SKM-1 treated with dmso at 0.1 percent for 144 hours (cell line): ENCODE results near the gene ANKRD18A.

Source experiments
- DNase-seq: peaks from one replicate; lab custom pipeline; 2025; ENCODE audit not compliant: unreplicated experiment; lab: John Stamatoyannopoulos, UW

ANKRD18A gene

DNA sequence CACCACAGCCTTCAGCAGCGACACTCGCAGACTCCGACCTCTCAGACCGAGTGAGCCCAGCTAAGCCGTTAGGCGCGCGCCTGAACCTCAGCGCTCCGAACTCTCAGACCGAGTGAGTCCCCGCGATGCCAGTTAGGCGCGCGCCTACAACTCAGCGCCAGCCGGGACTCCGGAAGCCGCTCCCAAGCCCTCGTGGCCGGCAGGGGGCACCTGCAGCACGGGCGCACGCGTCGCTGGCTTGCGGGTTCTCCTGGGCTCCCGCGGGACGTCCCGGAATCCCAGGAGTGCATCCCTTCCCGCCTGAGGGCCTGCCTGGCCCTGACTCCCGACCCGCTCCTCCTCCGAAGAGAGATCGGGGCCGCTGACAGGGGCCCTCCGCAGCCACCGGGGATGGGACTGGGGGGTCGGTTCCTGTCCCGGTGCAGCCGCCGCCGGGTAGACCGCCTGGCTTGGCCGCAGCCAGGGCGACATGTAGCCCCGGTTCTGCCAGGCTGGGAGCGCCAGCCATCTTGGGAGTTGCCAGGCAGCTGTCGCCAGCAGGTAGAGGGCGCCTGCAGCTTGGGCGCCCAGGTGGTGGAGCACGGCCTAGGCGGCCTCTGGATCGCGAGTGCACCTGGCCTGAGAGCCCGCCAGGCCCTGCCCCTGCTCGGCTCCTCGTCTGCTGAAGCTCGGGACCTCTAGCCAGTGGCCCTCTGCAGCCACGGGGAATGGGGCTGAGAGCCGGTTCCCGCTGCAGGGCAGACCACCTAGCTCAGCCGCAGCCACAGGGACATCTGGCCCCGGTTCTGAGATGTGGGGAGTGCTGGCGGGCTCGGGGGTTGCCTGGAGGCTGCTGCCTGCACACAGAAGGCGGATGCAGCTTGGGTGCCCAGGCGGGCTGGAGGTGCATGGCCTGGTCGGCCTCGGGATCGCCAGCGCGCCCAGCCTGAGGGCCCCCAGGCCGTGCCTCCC, at the start of gene ANKRD18A:
Gene ANKRD18A, minus strand, starts transcription at position 114 of the 951 bp plus-strand sequence. CDS start 311 bp downstream, outside the sequence.
- peak; percentile 63 for DNase-seq

DNA sequence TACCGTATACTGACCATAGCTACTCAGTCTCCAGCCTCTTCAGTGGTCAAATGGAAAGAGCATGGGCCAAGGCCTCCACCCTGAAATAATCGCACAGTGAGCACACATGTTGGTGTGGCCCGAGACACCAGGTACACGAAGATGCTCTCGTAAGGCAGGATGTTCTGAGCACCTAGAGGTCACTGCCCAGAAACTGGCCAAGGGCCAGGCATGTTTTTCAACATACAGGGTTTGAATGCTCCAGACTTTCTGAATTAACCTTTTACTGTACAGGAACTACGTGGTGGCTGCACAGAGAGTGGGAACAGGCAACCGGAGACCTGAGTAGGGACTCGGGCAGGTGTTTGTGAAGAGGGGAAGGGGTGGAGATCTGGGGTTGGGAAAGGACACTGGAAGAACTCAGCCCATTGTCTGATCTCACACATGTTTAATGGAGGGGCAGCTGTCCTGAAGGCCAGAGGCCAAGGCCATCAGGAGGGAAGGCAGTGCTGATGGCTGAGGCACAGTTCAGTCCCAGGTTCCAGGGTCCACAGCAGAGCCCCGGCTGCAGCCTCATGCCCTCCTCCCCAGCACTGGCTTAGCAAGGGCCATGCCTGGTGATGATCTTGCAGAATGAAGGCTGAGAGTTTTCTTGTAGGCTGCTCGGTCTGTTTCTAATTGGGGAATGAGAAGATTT, 48.5 kb upstream of the ANKRD18A start:
- no peak for DNase-seq

DNA sequence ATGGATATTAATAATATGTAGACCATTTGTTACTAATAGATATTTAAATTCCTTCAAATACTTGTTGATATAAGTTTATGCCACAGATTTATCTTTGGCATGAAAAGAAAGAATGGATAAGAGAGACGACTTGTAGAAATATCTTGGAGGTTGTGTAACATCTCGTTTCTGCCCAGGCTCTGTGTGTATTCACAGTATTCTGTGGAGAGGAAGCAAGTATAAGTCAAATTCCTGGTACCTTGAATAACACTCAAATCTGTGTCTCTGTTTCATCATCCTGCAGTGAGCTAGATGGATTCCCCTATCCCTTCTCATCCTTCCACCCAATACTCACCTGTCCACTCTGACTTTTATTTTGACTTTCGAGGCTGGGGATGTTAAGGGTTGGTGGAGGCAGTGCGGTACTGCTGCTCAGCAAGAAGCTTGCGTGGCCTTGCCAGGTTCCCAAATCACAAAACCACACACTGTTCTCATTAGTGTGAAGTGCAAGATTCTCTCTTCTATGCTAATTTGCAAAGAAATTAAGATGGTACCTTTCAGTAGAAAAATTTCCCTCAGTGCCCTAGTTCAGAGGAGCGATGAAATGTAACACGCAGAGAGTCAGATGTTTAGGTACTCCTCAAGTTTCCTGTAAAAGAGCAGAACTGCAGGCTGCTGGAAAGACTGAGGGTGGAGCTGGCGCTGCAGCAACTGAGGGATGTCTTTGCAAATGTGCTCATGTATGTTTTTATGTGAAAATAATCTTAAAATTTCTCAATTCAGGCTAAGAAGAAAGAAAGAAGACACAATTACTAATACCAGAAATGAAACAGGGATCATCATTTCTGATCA, 42.6 kb upstream of the ANKRD18A start:
- DNase-seq = no peak

DNA sequence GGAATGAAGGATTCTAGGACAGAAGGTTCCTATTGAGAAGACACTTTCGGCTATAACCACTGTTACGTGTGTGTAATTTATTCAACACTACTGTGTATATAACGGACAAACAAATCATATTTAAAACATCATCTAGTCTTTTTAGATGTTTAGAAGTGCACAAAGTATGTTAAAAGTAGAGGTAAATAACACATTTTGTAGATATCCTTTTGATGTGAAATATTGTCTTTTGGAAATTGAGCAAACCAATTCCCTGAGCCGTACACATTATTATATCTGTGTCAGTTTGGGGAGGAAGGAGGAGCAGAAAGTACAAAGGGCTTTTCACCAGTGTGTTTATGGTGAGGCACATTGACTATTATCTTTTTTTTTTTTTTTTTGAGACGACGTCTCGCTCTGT, 39.1 kb upstream of the ANKRD18A start:
- no peak for DNase-seq

DNA sequence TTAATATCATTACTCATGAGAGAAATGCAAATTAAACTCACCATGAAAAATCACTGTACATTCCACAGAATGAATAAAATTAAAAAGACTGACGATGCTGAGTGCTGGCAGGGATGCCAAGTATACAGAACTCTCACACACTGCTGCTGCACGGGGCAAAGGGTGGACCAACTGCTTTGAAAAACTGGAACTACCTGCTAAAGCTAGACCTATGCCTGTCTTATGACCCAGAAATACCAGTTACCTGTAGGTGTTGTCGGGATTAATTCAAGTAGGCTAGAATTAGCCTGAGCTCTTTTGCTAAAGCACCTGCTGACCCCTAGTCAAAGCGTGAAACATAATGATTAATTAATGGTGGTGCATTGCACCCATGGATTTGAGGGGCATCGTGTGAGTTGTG, 36.5 kb upstream of the ANKRD18A start:
- no peak for DNase-seq

DNA sequence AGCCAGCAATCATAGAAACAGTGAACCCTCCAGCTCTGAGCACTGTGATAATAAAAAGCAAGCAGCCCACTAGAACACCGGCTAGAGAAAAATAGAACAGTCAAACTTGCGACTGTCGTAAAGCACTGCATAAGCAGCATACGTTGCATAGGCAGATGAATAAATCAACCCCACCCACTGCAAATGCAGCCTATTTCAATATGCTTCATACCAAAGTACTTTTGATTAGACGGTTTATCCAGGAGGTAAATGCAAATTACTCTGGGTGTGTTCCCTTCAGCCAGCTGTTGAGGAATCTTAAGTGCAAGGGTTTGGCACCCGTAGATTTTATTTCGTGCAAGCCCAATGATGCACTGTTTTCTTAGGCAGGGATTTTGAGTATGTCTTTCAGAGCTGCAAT, 32.1 kb upstream of the ANKRD18A start:
- DNase-seq = no peak

DNA sequence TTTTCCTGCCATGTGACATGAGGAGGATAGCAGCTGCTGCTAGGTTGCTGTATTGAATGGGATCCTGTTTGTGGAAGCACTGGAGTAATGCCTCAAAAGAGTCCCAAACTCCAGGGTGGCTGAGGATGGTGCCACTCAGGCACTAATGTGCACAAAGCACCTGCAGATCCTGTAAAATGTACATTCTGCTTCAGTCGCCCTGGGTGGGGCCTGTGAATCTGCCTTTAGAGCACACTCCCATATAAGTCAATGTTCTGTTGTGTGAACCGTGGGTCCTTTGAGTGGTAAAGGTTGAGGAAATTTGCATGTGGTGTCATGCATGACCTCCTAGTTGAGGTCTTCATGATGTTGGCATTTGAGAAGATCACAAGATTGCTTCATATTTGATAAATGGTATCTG, 31.6 kb upstream of the ANKRD18A start:
- no peak for DNase-seq

DNA sequence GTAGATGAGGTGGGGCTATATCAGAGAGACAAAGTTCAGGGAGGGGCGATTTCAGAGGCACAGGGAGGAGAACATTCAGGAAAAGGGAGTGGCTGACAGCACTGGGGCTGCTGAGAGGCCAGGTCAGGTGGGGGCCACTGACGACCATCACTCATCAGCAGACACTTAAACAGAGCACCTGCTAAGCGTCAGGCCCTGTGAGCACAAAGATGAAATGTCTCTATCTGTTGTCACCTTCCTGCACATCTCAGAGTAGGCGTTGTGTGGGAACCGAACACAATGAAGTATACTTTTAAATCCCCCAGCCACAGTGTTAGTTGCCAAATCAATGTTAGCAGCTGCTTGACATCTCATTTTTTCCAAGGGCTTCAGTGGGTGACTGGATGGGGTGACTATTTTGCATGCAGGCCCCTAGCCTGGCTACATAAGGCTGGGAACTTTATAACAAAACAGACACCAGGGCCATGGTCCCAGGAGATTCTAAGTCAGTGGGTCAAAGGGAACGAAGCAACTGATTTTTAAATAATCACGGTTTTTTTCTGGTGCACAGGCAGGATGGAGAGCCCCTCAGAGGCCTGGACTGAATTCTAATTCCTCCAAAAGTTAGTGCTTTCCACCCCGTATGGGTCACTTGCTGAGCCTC, 31.1 kb upstream of the ANKRD18A start:
- no peak for DNase-seq

DNA sequence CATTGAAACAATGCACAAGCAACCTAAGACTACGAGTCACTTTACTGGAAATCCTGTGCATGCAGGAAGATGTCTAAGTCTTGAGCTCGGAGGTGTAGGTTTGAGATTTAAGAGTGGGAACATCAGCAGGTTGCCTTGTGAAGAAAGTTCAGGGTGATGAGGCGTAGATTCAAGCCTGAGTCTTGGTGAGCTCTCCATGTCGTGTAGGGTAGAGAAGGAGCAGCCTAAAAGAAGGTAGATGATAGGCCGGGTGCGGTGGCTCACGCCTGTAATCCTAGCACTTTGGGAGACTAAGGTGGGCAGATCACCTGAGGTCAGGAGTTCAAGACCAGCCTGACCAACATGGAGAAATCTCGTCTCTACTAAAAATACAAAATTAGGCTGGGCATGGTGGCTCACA, 30.2 kb upstream of the ANKRD18A start:
- DNase-seq = no peak

DNA sequence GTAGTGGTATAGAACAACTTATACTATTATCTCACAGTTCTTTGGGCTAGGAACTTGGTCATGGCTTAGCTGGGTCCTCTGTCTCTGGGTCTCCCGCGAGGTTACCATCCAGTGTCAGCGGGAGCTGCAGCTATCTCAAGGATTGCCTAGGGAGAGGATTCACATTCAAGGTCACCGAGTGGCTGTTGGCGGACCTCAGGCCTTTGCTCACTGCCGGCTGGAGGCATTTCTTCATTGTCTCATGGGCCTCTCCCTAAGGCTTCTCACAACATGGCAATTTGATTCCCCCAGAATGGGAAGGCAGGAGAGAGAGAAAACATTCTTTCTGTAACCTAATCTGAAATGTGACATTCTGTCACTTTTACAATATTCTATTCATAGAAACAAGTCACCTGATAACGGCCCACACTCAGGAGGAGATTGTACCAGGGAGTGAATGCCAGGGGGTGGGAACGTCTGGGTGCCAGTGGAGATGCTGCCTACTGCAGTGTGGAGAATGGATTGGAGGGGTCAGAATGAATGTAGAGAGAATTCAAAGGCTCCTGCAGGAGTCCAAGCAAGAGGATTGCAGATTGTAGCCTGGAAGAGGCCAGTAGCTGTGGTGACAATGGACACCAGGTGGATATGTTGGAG, 29.5 kb upstream of the ANKRD18A start:
- no peak for DNase-seq

DNA sequence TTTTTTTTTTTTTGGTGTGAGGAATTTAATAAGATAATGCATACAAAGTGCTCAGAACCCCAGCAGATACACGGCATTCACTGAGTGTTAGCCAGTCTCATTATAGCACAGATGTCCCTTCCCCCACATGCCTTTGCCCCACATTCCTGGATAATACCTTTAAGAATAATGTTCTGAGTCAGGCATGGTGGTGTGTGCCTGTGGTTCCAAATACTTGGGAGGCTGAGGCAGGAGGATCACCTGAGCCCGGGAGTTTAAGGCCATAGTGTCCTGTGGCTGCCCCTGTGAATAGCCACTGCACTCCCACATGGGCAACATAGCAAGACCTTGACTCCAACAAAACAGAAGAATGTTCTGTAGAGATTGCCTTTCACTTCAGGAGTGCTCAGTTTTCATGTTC, 24.2 kb upstream of the ANKRD18A start:
- DNase-seq = no peak

DNA sequence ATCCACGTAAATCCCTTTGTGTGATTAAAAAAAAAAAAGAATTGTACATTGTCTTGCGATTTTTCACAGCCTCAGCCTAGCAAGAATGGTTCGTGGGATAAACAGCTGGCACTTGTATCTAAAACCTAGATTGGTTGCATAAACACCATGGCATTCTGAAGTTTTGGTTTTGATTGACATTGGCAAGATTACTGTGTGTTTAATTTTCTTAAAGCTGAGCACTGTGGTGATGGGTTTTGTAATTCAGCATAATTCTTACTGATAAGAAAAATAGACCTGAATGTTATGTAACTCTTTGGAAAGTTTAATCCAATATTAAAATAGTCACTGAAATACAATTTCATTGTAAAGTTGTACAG, 23.4 kb upstream of the ANKRD18A start:
- DNase-seq = no peak

DNA sequence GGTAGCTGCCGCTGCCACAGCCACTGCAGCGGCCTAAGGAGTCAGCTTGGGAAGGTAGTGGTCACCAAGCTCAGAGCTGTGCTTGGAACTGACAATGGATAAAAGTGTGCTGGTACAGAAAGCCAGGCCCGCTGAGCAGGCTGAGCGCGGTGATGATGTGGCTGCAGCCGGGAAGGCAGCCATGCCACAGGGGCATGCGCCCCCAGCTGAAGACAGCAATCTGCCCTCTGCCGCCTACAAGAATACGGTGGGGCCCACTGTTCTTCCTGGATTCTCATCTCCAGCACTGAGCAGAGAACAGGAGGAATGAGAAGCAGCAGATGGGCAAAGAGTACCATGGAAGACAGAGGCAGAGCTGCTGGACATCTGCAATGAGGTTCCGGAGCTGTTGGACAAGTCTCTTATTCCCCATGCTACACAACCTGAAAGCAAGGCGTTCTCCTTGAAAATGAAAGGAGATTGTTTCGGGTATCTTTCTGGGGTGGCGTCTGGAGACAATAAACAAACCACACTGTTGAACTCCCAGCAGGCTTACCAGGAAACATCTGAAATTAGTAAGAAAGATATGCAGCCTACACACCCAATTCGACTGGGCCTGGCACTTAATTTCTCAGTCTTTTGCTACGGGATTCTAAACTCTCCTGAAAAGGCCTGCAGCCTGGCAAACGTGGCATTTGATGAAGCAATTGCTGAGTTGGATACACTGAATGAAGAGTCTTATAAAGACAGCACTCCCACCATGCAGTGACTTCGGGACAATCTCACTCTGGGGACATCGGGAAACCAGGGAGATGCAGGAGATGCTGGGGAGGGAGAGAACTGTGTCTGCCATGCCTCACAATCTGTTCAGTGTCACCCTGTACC, 22.8 kb upstream of the ANKRD18A start:
- DNase-seq = no peak

DNA sequence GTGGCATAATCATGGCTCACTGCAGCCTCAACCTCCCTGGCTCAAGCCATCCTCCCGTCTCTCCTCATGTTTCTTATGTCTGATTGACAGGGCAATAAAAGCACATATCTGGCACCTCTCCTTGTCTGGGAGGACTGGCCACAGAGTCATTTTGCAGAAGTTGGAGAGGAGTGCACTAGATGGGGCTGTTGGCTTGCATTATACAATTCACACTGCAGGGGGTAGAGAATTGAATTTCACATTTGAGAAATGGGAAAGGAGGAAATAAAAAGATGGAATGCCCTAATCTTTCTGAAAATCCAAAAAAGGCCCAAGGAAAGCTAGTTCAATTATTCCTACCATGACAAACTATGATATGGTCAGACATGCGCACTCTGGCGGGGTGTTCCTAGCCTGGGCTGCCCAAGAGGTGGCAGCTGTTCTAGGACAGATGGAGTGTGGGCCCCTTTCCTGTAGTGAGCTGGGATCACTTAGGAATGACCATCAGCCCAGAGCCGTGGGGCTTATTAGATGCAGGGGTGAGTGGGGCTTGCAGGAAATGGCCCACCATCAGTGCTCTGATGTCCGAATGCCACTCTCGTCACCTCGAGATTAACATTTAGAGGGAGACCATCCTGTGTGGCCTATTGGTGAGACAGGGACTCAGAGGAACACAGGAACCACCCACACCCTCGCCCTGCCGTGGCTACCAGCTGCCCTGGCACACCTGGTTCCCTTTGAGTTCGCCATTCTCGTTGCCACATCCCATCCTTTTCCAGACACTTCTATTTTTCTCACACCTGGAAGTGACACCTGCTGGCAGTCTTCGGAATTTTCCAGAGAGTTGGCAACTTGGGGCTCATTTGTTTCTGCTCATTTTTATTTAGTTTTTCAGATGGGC, 21.8 kb upstream of the ANKRD18A start:
- peak; percentile 29 for DNase-seq

DNA sequence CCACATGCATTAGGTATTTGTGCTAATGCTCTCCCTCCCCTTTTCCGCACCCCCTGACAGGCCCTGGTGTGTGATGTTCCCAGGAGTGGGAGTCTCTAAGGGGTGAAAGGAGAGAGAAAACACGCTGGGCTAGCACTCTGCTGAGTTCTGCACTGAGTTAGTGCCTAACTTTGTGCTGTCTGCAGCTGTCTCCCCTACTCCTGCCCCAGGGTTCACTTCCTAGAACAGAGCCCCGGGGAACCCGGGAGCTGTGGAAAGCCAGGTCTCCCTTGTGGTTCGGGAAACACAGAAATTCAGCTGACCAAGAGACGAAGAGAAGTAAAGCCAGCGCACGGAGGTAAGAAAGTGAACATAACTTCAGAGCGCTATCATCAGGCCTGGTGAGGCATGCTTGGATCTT, 20.7 kb upstream of the ANKRD18A start:
- no peak for DNase-seq

DNA sequence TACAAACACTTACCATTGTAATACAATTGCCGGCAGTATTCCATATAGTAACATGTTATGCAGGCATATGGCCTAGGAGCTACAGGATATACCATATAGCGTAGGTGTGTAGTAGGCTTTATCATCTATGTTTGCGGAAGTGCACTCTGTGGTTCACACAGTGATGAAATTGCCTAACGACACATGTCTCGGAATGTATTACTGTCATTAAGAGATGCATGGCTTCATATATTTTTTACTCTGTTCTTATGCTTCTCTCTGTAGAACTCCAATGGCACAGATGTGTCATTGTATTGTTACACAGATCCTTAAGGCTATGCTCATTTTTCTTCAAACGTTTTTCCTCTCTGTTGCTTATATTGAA, 19.2 kb upstream of the ANKRD18A start:
- peak; percentile 29 for DNase-seq

DNA sequence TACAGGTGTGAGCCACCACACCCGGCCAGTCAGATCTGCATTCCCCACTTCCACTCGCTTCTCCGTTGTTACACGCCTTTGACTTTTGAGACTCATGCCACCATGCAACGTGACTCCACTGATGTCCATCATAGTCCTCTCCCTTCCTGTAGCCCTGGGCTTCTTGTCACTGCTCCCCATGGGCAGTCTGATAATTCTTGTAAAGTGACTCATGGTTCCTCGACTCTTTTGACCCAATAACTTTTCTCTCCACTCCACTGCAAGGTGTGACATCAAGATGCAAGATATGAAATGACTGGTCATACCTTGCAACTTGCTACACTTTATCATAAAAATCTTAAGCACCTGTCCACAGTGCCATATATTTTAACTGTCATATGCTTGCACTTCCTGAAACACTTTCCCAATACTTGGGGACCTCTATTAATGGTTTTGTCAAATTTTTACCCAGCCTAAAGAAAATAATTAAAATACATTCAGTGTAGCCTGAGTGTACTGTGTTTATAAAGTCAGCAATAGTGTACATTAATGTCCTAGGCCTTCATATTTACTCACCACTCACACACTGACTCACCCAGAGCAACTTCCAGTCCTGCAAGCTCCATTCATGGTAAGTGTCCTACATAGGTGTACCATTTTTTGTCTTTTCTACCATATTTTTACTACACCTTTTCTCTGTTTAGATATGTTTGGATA, 18.6 kb upstream of the ANKRD18A start:
- no peak for DNase-seq

DNA sequence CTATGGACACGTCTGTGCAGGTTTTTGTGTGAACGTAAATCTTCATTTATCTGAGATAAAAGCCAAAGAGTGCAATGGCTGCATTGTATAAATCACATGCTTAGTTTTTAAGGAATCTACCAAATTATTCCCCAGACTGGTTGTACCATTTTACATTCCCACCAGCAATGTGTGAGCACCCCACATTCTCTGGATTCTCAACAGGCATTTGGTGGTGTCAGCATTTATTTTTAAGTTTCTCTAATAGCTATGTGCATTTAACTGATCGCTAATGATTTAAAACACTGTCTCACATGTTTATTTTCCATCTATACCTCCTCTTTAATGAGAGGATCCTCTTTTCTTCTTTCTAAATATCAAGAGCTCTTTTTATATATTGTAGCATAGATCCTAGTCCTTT, 13.9 kb upstream of the ANKRD18A start:
- no peak for DNase-seq
